K562 (cell line): ENCODE results near the gene LHPP. TPM values are rescaled to one million over a fixed set of nuclear protein-coding genes. Genes with fewer than 3 reads are reported as not detected.

Source experiments
- ATAC-seq: fragments of 200-7000 bp; cut with Tn5 transposase; 3 replicates; pipeline ENCODE4 v1.9.1; 2020; ENCODE audit warnings: moderate library complexity
- BruUV-seq: library from RNA; stranded (reverse); fragments of 400-500 nt; replicated peaks from 2 replicates; lab custom pipeline; 2021; lab: Mats Ljungman, UMichigan
- CTCF ChIA-PET: fragments of 300-600 bp; formaldehyde crosslinking; extraction: SDS; loops from one replicate; lab custom pipeline; 2021; ENCODE audit warnings: low intra/inter-chr PET ratio; lab: Yijun Ruan, JAX
- POLR2A ChIA-PET: fragments of 300-600, 350-650 bp; sonication (Branson Sonifier 250); formaldehyde crosslinking; extraction: SDS; loops from one replicate; lab custom pipeline; 2021; ENCODE audit warnings: antibody characterized with exemption, inconsistent platforms; lab: Yijun Ruan, JAX
- DNase-seq, 4 experiments: peaks; one replicate each; pipeline versions ENCODE4 v3.0.0 to v3.0.0-alpha.2; 2011 to 2018; ENCODE audit warnings: low spot score in 3 of 4, mixed read lengths in 3 of 4; ENCODE audit errors: extremely low read depth in 1 of 4
- FAIRE-seq: peaks from 2 replicates; lab custom pipeline; 2011; peaks lifted over from hg19 to GRCh38; lab: Jason Lieb, UNC
- H2AFZ ChIP-seq: 2 replicates; pipeline ENCODE4 v1.6.0; 2011; ENCODE audit warnings: low read depth, low read length, control low read depth, inconsistent platforms
- H3K27ac ChIP-seq: fragments of 200-600 bp; 3 replicates; pipeline ENCODE4 v1.8.0; 2011; ENCODE audit warnings: low read depth, mild to moderate bottlenecking, control low read depth, inconsistent platforms, low read length, moderate library complexity, mixed read lengths; ENCODE audit errors: extremely low read depth
- H3K27me3 ChIP-seq, 2 experiments: fragments of 300-600 bp in 1 of 2; 2 replicates in 1 of 2; 3 replicates in 1 of 2; pipeline versions ENCODE4 v1.6.0 to v1.8.0; 2011; ENCODE audit warnings: inconsistent platforms in 2 of 2, low read length in 2 of 2, mild to moderate bottlenecking in 1 of 2, mixed read lengths in 1 of 2, moderate library complexity in 1 of 2; ENCODE audit not compliant: control insufficient read depth in 2 of 2, insufficient read depth in 2 of 2
- H3K36me3 ChIP-seq: fragments of 300-600 bp; 3 replicates; pipeline ENCODE4 v1.8.0; 2011; ENCODE audit warnings: mild to moderate bottlenecking, low read length, inconsistent platforms; ENCODE audit not compliant: control insufficient read depth, insufficient read depth
- H3K4me1 ChIP-seq, 2 experiments: fragments of 200-600 bp in 1 of 2; replicated peaks in 1 of 2; 2 replicates in 1 of 2; 3 replicates in 1 of 2; pipeline versions ENCODE4 v1.5.1 to v1.8.0; 2011; ENCODE audit warnings: inconsistent platforms in 2 of 2, low read length in 2 of 2, mild to moderate bottlenecking in 1 of 2, mixed read lengths in 1 of 2, moderate library complexity in 1 of 2; ENCODE audit not compliant: control insufficient read depth in 2 of 2, insufficient read depth in 2 of 2
- H3K4me2 ChIP-seq: 2 replicates; pipeline ENCODE4 v1.6.1; 2011; ENCODE audit warnings: low read length, control low read depth, inconsistent platforms, mixed read lengths; ENCODE audit not compliant: insufficient read depth
- H3K4me3 ChIP-seq: fragments of 200-600 bp; sonication (generic), shearing (Covaris generic); 2 replicates; pipeline ENCODE4 v1.5.1; 2016; ENCODE audit warnings: control low read depth, inconsistent platforms
- H3K79me2 ChIP-seq: fragments of 200-600 bp; 3 replicates; pipeline ENCODE4 v1.8.0; 2011; ENCODE audit warnings: low read length, inconsistent platforms; ENCODE audit not compliant: control insufficient read depth, insufficient read depth
- H3K9ac ChIP-seq, 2 experiments: 2 replicates each; pipeline versions ENCODE4 v1.6.0 to v1.6.1; 2011; ENCODE audit warnings: low read depth in 2 of 2, low read length in 2 of 2, control low read depth in 1 of 2, inconsistent platforms in 1 of 2, mild to moderate bottlenecking in 1 of 2, mixed read lengths in 1 of 2; ENCODE audit not compliant: insufficient read depth in 1 of 2
- H3K9me1 ChIP-seq: one replicate; pipeline ENCODE4 v1.6.0; 2011; ENCODE audit warnings: inconsistent platforms, mild to moderate bottlenecking, low read length, moderate library complexity; ENCODE audit not compliant: control insufficient read depth, insufficient read depth
- H3K9me3 ChIP-seq: replicated peaks from 2 replicates; pipeline ENCODE4 v1.5.1; 2011; ENCODE audit warnings: low read depth, low read length, inconsistent platforms; ENCODE audit not compliant: control insufficient read depth, insufficient read depth
- H4K20me1 ChIP-seq: replicated peaks from 2 replicates; pipeline ENCODE4 v1.6.1; 2011; ENCODE audit warnings: low read length, inconsistent platforms, mixed read lengths; ENCODE audit not compliant: control insufficient read depth, insufficient read depth
- HDAC3 ChIP-seq: fragments of 450-650 bp; IDR thresholded peaks from 2 replicates; pipeline ENCODE4 v1.6.1; 2018; ENCODE audit warnings: borderline replicate concordance, mild to moderate bottlenecking, moderate library complexity; ENCODE audit not compliant: partially characterized antibody
- NONO ChIP-seq, 2 experiments: fragments of 200-400 bp in 1 of 2; fragments of 450-650 bp in 1 of 2; formaldehyde crosslinking in 1 of 2; IDR thresholded peaks; 2 replicates each; pipeline ENCODE4 v1.6.1; 2017; ENCODE audit warnings: low read depth in 2 of 2, mild to moderate bottlenecking in 2 of 2, moderate library complexity in 2 of 2, low read length in 1 of 2
- PHB2 ChIP-seq: fragments of 450-650 bp; IDR thresholded peaks from 2 replicates; pipeline ENCODE4 v1.6.1; 2017; ENCODE audit warnings: low read depth
- TGIF2 ChIP-seq: sonication (generic); formaldehyde crosslinking; IDR thresholded peaks from 2 replicates; pipeline ENCODE4 v1.8.1; 2022; ENCODE audit warnings: mild to moderate bottlenecking, missing genetic modification reagents, moderate library complexity
- ZFP1 ChIP-seq: fragments of 450-650 bp; formaldehyde crosslinking; IDR thresholded peaks from 2 replicates; pipeline ENCODE4 v1.4.0; 2020; ENCODE audit warnings: mild to moderate bottlenecking, mixed read lengths
- ZNF830 ChIP-seq: fragments of 250-450 bp; sonication (Bioruptor Pico); IDR thresholded peaks from 2 replicates; pipeline ENCODE4 v1.5.0; 2021; ENCODE audit warnings: mild to moderate bottlenecking
- WGBS: fragments of 100-300 bp; shearing (Covaris generic); methylation state at CpG from one replicate; pipeline ENCODE4 v1.1.6; 2016; ENCODE audit warnings: low coverage, mixed read lengths; ENCODE audit not compliant: insufficient coverage; ENCODE audit errors: missing lambda C conversion rate; 5-methylcytosine and 5-hydroxymethylcytosine counted together
- in situ Hi-C: fragments of 300-500 bp; cut with MboI; formaldehyde crosslinking; loops from 4 replicates; pipeline ENCODE4 v1.15.0; 2018; ENCODE audit warnings: inconsistent platforms, mixed read lengths
- intact Hi-C: fragments of 100-400 bp; cut with micrococcal nuclease; formaldehyde crosslinking; loops from 2 replicates; pipeline ENCODE4 v1.14.2; 2022
- polyA plus RNA-seq, 8 experiments: library from polyadenylated mRNA; depleted of rRNA in 4 of 8; stranded (reverse) in 5 of 8; unstranded in 3 of 8; fragments of >200 nt; fragmentation: Nextera tagmentation in 2 of 8; fragmentation: Illumina TruSeq in 1 of 8; extraction: Ambion mirVana in 2 of 8; extraction: Trizol in 1 of 8; gene quantifications; 2 replicates each; pipeline versions ENCODE4 v1.2.1 to v1.2.3, GENCODE V29; 2011 to 2014; ENCODE audit warnings: inconsistent platforms in 1 of 8, missing spikeins in 1 of 8
- total RNA-seq, 7 experiments: library from RNA; depleted of rRNA in 6 of 7; stranded (reverse); fragments of >200 nt in 6 of 7; fragmentation: Illumina TruSeq in 2 of 7; extraction: Trizol in 2 of 7; gene quantifications; 2 replicates each; pipeline versions ENCODE4 v1.2.1 to v1.2.3, GENCODE V29; 2011 to 2021; ENCODE audit warnings: low replicate concordance in 1 of 7
- TF ChIP-seq, protein P1 (sequence below), 2 experiments: fragments of 450-650 bp; formaldehyde crosslinking in 1 of 2; IDR thresholded peaks; 2 replicates each; pipeline versions ENCODE4 v1.4.0 to v1.6.1; 2014 to 2020; ENCODE audit warnings: mild to moderate bottlenecking in 2 of 2, borderline replicate concordance in 1 of 2, low read depth in 1 of 2
- TF ChIP-seq, protein P2 (sequence below): fragments of 150-350 bp; conservative IDR thresholded peaks from 2 replicates; pipeline ENCODE4 v1.6.1; 2014; ENCODE audit warnings: low read length
- TF ChIP-seq, protein P3 (sequence below): fragments of 450-650 bp; IDR thresholded peaks from 2 replicates; pipeline ENCODE4 v1.6.1; 2017; ENCODE audit warnings: antibody characterized with exemption

LHPP gene
- total and polyA plus RNA-seq, 9 of the 15 experiments (the other 6 are each of a cell fraction or from before 2014, with no cell fraction given) = 0.34 to 7.4 (median 3.0) TPM

DNA sequence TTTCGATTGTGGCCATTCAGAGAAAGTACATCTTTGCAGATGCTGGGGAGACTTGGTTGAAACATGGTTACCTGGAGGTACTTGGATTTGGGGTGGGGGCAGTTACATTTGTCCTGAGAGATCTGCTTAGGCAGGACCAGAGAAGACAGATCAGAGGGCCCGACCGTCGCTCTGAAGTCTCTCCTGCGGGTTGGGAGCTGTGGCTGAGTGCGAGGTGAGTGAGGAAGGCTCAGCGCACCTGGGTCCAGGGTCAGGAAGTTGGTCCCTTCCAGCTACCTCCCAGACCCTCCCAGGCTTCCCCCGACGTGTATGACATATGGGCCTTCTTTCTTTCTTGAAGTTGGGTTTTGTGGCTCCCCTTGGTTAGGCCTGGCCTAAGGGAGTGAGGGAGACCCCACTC, 56.3 kb downstream of the LHPP start:
- DNase-seq = no peak
- WGBS = 0% methylated on average over 2 of the region's 9 CpGs
- Histone ChIP-seq H3K36me3 (no peaks in the 10 kb centered on the region), H3K4me1 (peaks cover 0 to 19% of the 10 kb centered on the region in 2 experiments; a peak in 2 of 5 replicates), H3K4me3 (no peak overlapping the region), H4K20me1 (no peaks in the 10 kb centered on the region), H3K79me2 (no peaks in the 10 kb centered on the region), H3K27me3 (peaks cover 0 to 29% of the 10 kb centered on the region in 2 experiments; a peak in 3 of 5 replicates), H2AFZ (no peak overlapping the region), H3K9ac (no peak overlapping the region), H3K9me1 (no peaks in the 10 kb centered on the region), H3K9me3 (no peaks in the 10 kb centered on the region), H3K27ac (no peak overlapping the region), H3K4me2 (no peak overlapping the region)
- in situ Hi-C loops (loop anchor here (25.0 kb wide), 1 partner anchor 506 kb away; no protein-coding TSS in a partner anchor), intact Hi-C loops (no loop called here)
- ChIA-PET CTCF (no interaction called here), POLR2A (interaction anchor here (0.7 kb wide), 1 partner anchor 399 kb away, joined by 3 read pairs; no protein-coding TSS in a partner anchor)
- no peak for ATAC-seq
- no peak for FAIRE-seq
- no TSS peak for BruUV-seq
- TF ChIP-seq, protein P1, sequence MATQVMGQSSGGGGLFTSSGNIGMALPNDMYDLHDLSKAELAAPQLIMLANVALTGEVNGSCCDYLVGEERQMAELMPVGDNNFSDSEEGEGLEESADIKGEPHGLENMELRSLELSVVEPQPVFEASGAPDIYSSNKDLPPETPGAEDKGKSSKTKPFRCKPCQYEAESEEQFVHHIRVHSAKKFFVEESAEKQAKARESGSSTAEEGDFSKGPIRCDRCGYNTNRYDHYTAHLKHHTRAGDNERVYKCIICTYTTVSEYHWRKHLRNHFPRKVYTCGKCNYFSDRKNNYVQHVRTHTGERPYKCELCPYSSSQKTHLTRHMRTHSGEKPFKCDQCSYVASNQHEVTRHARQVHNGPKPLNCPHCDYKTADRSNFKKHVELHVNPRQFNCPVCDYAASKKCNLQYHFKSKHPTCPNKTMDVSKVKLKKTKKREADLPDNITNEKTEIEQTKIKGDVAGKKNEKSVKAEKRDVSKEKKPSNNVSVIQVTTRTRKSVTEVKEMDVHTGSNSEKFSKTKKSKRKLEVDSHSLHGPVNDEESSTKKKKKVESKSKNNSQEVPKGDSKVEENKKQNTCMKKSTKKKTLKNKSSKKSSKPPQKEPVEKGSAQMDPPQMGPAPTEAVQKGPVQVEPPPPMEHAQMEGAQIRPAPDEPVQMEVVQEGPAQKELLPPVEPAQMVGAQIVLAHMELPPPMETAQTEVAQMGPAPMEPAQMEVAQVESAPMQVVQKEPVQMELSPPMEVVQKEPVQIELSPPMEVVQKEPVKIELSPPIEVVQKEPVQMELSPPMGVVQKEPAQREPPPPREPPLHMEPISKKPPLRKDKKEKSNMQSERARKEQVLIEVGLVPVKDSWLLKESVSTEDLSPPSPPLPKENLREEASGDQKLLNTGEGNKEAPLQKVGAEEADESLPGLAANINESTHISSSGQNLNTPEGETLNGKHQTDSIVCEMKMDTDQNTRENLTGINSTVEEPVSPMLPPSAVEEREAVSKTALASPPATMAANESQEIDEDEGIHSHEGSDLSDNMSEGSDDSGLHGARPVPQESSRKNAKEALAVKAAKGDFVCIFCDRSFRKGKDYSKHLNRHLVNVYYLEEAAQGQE (IDR thresholded peaks at IDR 0.05; ENCODE audit: borderline replicate concordance) = no peak
- TF ChIP-seq, protein P1 (CRISPR knock-in tag; IDR thresholded peaks at IDR 0.05; ENCODE audit: low read depth) = no peak
- TF ChIP-seq ZFP1 (no peak), PHB2 (no peak), HDAC3 (no peak), TGIF2 (CRISPR knock-in tag) (no peak), ZNF830 (CRISPR knock-in tag) (no peak), NONO (IDR thresholded peaks at IDR 0.05; ENCODE audit: low read depth in 2 of 2, low read length in 1 of 2) (no peak)
- TF ChIP-seq, protein P2, sequence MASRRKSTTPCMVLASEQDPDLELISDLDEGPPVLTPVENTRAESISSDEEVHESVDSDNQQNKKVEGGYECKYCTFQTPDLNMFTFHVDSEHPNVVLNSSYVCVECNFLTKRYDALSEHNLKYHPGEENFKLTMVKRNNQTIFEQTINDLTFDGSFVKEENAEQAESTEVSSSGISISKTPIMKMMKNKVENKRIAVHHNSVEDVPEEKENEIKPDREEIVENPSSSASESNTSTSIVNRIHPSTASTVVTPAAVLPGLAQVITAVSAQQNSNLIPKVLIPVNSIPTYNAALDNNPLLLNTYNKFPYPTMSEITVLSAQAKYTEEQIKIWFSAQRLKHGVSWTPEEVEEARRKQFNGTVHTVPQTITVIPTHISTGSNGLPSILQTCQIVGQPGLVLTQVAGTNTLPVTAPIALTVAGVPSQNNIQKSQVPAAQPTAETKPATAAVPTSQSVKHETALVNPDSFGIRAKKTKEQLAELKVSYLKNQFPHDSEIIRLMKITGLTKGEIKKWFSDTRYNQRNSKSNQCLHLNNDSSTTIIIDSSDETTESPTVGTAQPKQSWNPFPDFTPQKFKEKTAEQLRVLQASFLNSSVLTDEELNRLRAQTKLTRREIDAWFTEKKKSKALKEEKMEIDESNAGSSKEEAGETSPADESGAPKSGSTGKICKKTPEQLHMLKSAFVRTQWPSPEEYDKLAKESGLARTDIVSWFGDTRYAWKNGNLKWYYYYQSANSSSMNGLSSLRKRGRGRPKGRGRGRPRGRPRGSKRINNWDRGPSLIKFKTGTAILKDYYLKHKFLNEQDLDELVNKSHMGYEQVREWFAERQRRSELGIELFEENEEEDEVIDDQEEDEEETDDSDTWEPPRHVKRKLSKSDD = no peak
- TF ChIP-seq, protein P3, sequence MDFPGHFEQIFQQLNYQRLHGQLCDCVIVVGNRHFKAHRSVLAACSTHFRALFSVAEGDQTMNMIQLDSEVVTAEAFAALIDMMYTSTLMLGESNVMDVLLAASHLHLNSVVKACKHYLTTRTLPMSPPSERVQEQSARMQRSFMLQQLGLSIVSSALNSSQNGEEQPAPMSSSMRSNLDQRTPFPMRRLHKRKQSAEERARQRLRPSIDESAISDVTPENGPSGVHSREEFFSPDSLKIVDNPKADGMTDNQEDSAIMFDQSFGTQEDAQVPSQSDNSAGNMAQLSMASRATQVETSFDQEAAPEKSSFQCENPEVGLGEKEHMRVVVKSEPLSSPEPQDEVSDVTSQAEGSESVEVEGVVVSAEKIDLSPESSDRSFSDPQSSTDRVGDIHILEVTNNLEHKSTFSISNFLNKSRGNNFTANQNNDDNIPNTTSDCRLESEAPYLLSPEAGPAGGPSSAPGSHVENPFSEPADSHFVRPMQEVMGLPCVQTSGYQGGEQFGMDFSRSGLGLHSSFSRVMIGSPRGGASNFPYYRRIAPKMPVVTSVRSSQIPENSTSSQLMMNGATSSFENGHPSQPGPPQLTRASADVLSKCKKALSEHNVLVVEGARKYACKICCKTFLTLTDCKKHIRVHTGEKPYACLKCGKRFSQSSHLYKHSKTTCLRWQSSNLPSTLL = no peak
